ENCODE results near the gene GSAP.
"Not testable (repeated sequence)": the region's sequence is repeated elsewhere in the genome, so short reads cannot be mapped to it uniquely, and the experiment has no call there.

Gene GSAP

GRCh38 chr7:77289387-77289786, 126.8 kb downstream of the GSAP start:
- DNase-seq (ENCODE audit: extremely low read depth in 1 of 2, low read depth in 1 of 2): no peak

- DNase-seq (ENCODE audit: extremely low read depth in 1 of 2, low read depth in 1 of 2): no peak
These were observed 127.4 kb downstream of the GSAP start for GRCh38 chr7:77288676-77289320.

GRCh38 chr7:77284616-77285015, 131.5 kb downstream of the GSAP start:
- DNase-seq (ENCODE audit: extremely low read depth in 1 of 2, low read depth in 1 of 2): no peak

GRCh38 chr7:77284005-77284404, 132.1 kb downstream of the GSAP start:
- no peak for DNase-seq (ENCODE audit: extremely low read depth in 1 of 2, low read depth in 1 of 2)

GRCh38 chr7:77282897-77283296, 133.3 kb downstream of the GSAP start:
- no peak for DNase-seq (ENCODE audit: extremely low read depth in 1 of 2, low read depth in 1 of 2)

- no peak for DNase-seq (ENCODE audit: extremely low read depth in 1 of 2, low read depth in 1 of 2)
These were observed 134.2 kb downstream of the GSAP start for GRCh38 chr7:77281780-77282478.

- no peak for DNase-seq (ENCODE audit: extremely low read depth in 1 of 2, low read depth in 1 of 2)
These were observed 140.0 kb downstream of the GSAP start for GRCh38 chr7:77276120-77276519.

- DNase-seq (ENCODE audit: extremely low read depth in 1 of 2, low read depth in 1 of 2): not testable (repeated sequence)
These were observed 140.5 kb downstream of the GSAP start for GRCh38 chr7:77275663-77276062.

GRCh38 chr7:77271766-77272165, 144.4 kb downstream of the GSAP start:
- no peak for DNase-seq (ENCODE audit: extremely low read depth in 1 of 2, low read depth in 1 of 2)

GRCh38 chr7:77270094-77270480, 146.1 kb downstream of the GSAP start:
- no peak for DNase-seq (ENCODE audit: extremely low read depth in 1 of 2, low read depth in 1 of 2)

GRCh38 chr7:77269360-77270093, 146.6 kb downstream of the GSAP start:
- no peak for DNase-seq (ENCODE audit: extremely low read depth in 1 of 2, low read depth in 1 of 2)

- no peak for DNase-seq (ENCODE audit: extremely low read depth in 1 of 2, low read depth in 1 of 2)
These were observed 149.8 kb downstream of the GSAP start for GRCh38 chr7:77266291-77266794.

GRCh38 chr7:77265666-77266065, 150.5 kb downstream of the GSAP start:
- no peak for DNase-seq (ENCODE audit: extremely low read depth in 1 of 2, low read depth in 1 of 2)

GRCh38 chr7:77262316-77262715, 153.8 kb downstream of the GSAP start:
- DNase-seq (ENCODE audit: extremely low read depth in 1 of 2, low read depth in 1 of 2): no peak

All from activated CD8-positive, alpha-beta memory T cell treated with anti-CD3 and anti-CD28 coated beads for 1 hour (primary cell).